Glutamatergic neuron (in vitro differentiated cells): ENCODE measurements around the gene PAAF1. TPM values are rescaled to one million over a fixed set of nuclear protein-coding genes. Genes with fewer than 3 reads are reported as not detected.
"Not testable (repeated sequence)": the region's sequence is repeated elsewhere in the genome, so short reads cannot be mapped to it uniquely, and the experiment has no call there.

Experiments used
- DNase-seq: peaks from one replicate; pipeline ENCODE4 v3.0.0; 2022
- H3K27ac Mint-ChIP-seq: one replicate; pipeline ENCODE4 v1.8.0; 2020; ENCODE audit warnings: mild to moderate bottlenecking, mixed read lengths, inconsistent platforms; ENCODE audit not compliant: unreplicated experiment
- H3K27me3 Mint-ChIP-seq: one replicate; pipeline ENCODE4 v1.8.0; 2020; ENCODE audit warnings: mild to moderate bottlenecking, moderate library complexity, mixed read lengths, inconsistent platforms; ENCODE audit not compliant: unreplicated experiment
- H3K36me3 Mint-ChIP-seq: one replicate; pipeline ENCODE4 v1.8.0; 2020; ENCODE audit warnings: mild to moderate bottlenecking, mixed read lengths, inconsistent platforms; ENCODE audit not compliant: unreplicated experiment
- H3K4me1 Mint-ChIP-seq: one replicate; pipeline ENCODE4 v1.8.0; 2020; ENCODE audit warnings: mild to moderate bottlenecking, low read depth, mixed read lengths, inconsistent platforms; ENCODE audit not compliant: unreplicated experiment
- H3K4me3 Mint-ChIP-seq: one replicate; pipeline ENCODE4 v1.8.0; 2020; ENCODE audit warnings: mild to moderate bottlenecking, mixed read lengths, inconsistent platforms; ENCODE audit not compliant: unreplicated experiment
- H3K9me3 Mint-ChIP-seq: one replicate; pipeline ENCODE4 v1.8.0; 2020; ENCODE audit warnings: mild to moderate bottlenecking, moderate library complexity, mixed read lengths, inconsistent platforms; ENCODE audit not compliant: unreplicated experiment
- CTCF ChIP-seq: fragments of 200-600 bp; sonication (generic); IDR thresholded peaks from one replicate; pipeline ENCODE4 v1.5.0; 2021; ENCODE audit not compliant: partially characterized antibody, unreplicated experiment
- total RNA-seq: library from RNA; stranded (reverse); fragmentation: NEBNext Ultra II Directional; extraction: Animal tissue kit (Norgen Biotek cat#: 25700); gene quantifications from one replicate; pipeline ENCODE4 v1.2.1, GENCODE V29; 2021; ENCODE audit not compliant: unreplicated experiment

The PAAF1 gene
- total RNA-seq, 1 donor from 2014 or later = 24.6 TPM

GRCh38 chr11:73931039-73931645, 54.3 kb downstream of the PAAF1 start:
- Mint-ChIP-seq H3K4me3 (no peak overlapping the region), H3K4me1 (peaks cover 2% of the 10 kb centered on the region), H3K9me3 (peaks cover 1% of the 10 kb centered on the region), H3K27me3 (no peaks in the 10 kb centered on the region), H3K27ac (peak overlapping the region; percentile 70), H3K36me3 (no peaks in the 10 kb centered on the region)
- TF ChIP-seq CTCF = peak; percentile 38
- DNase-seq = no peak

DNA sequence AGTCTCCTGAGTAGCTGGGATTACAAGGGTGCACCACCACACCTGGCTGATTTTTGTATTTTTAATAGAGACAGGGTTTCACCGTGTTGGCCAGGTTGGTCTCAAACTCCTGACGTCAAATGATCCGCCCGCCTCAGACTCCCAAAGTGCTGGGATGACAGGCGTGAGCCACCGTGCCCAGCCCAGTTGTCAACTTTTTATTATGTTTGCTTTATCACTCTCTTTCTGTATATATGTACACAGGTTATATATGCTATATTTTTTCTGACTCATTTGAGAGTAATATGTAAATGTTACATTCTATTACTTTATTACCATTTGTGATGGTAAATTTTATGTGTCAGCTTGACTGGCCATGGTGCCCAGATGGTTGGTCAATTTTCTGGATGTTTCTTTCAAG, 55.2 kb downstream of the PAAF1 start:
- Mint-ChIP-seq H3K36me3 (no peaks in the 10 kb centered on the region), H3K4me1 (peaks cover under 1% of the 10 kb centered on the region), H3K27ac (no peak overlapping the region), H3K9me3 (peaks cover 1% of the 10 kb centered on the region), H3K4me3 (no peak overlapping the region), H3K27me3 (no peaks in the 10 kb centered on the region)
- no peak for TF ChIP-seq CTCF
- no peak for DNase-seq

GRCh38 chr11:73932781-73933180, 56.0 kb downstream of the PAAF1 start:
- Mint-ChIP-seq H3K9me3 (peaks cover 1% of the 10 kb centered on the region), H3K27ac (no peak overlapping the region), H3K27me3 (no peaks in the 10 kb centered on the region), H3K36me3 (no peaks in the 10 kb centered on the region), H3K4me3 (no peak overlapping the region), H3K4me1 (no peaks in the 10 kb centered on the region)
- DNase-seq = no peak
- no peak for TF ChIP-seq CTCF

- not testable (repeated sequence) for H3K27ac Mint-ChIP-seq, H3K4me3 Mint-ChIP-seq, H3K9me3 Mint-ChIP-seq, H3K27me3 Mint-ChIP-seq, H3K36me3 Mint-ChIP-seq, H3K4me1 Mint-ChIP-seq, DNase-seq
These were observed 59.2 kb downstream of the PAAF1 start for GRCh38 chr11:73936047-73936446.

- H3K4me3 Mint-ChIP-seq = no peak overlapping the region
- no peak for TF ChIP-seq CTCF
- H3K27me3 Mint-ChIP-seq = peaks cover 1% of the 10 kb centered on the region
- no peaks in the 10 kb centered on the region for H3K4me1 Mint-ChIP-seq
- no peak overlapping the region for H3K27ac Mint-ChIP-seq
- peaks cover 7% of the 10 kb centered on the region for H3K9me3 Mint-ChIP-seq
- H3K36me3 Mint-ChIP-seq = peaks cover 12% of the 10 kb centered on the region
- DNase-seq = no peak
These were observed 62.3 kb downstream of the PAAF1 start for GRCh38 chr11:73939096-73939495.
